ENCODE data around the gene SLC9B2. TPM values are rescaled to one million over a fixed set of nuclear protein-coding genes. Genes with fewer than 3 reads are reported as not detected.
"Not testable (repeated sequence)": the region's sequence is repeated elsewhere in the genome, so short reads cannot be mapped to it uniquely, and the experiment has no call there.

SLC9B2 gene
- total RNA-seq, 1 donor: 31.2 TPM

DNA sequence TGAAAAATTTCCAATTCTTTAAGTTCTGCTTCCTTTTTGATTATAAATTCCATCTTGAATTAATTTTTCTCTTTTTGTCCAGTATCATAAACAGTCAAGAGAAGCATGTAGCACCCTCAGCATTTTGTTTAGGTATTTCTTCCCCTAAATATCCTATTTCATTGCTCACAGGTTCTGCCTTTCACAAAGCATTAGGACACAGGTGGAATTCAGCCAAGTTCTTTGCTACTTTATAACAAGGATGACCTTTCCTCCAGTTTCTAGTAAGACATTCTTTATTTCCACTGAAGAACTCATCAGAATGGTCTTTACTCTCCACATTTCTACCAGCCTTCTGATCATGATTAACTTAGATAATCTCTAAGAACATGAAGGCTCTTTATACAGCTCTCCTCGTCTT is 64.5 kb downstream of the SLC9B2 start:
- TF ChIP-seq, protein P1, sequence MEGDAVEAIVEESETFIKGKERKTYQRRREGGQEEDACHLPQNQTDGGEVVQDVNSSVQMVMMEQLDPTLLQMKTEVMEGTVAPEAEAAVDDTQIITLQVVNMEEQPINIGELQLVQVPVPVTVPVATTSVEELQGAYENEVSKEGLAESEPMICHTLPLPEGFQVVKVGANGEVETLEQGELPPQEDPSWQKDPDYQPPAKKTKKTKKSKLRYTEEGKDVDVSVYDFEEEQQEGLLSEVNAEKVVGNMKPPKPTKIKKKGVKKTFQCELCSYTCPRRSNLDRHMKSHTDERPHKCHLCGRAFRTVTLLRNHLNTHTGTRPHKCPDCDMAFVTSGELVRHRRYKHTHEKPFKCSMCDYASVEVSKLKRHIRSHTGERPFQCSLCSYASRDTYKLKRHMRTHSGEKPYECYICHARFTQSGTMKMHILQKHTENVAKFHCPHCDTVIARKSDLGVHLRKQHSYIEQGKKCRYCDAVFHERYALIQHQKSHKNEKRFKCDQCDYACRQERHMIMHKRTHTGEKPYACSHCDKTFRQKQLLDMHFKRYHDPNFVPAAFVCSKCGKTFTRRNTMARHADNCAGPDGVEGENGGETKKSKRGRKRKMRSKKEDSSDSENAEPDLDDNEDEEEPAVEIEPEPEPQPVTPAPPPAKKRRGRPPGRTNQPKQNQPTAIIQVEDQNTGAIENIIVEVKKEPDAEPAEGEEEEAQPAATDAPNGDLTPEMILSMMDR (IDR thresholded peaks at IDR 0.05; ENCODE audit: insufficient read depth, low read length): no peak
- peak; percentile 81 for DNase-seq (ENCODE audit: low read depth)
- H3K4me3 ChIP-seq (ENCODE audit: low read depth, low read length): no peak overlapping the region

DNA sequence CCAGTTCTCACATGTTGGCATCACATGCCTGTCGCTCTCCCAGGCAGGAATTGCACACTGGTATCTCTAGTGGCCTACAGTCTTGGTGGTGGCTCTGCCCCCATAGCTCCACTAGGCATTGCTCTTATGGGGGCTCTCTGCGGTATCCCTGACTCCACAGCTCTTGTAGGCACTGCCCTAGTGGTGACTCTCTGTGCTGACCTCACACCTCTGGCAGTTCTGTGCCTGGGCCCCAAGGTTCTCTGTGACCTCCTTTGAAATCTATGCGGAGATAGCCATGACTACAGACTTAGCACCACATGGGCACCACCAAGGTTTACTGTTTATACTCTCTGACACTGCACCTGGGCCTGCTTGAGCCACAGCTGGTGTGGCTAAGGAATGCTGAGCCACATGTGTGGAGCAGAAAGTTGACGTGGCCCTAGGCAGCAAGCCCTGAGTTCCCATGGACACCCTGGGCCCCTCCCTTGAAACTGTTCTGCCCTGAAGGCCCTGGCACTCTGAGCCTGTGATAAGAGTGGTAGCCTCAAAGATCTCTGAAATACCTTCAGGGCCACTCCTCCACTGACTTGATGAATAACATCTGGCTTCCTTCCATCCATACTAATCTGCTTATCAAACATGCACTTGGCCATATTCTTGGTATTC is 65.1 kb downstream of the SLC9B2 start:
- no peak overlapping the region for H3K4me3 ChIP-seq (ENCODE audit: low read depth, low read length)
- TF ChIP-seq, protein P1 (IDR thresholded peaks at IDR 0.05; ENCODE audit: insufficient read depth, low read length): no peak
- DNase-seq (ENCODE audit: low read depth): peak; percentile 72

DNA sequence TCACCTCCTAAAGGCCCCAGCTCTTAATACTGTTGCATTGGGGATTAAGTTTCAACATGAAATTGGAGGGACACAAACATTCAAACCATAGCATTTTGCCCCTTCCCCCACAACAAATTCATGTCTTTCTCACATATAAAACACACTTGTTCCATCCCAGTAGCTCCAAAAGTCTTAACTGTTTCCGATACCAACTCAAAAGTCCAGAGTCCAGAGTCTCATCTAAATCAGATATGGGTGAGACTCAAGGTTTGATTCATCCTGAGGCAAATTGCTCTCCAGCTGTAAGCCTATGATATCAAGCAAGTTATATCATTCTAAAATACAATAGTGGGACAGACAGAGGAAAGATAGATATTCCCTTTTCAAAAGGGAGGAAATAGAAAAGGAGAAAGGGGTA is 65.8 kb downstream of the SLC9B2 start:
- TF ChIP-seq, protein P1 (IDR thresholded peaks at IDR 0.05; ENCODE audit: insufficient read depth, low read length): no peak
- no peak for DNase-seq (ENCODE audit: low read depth)

DNA sequence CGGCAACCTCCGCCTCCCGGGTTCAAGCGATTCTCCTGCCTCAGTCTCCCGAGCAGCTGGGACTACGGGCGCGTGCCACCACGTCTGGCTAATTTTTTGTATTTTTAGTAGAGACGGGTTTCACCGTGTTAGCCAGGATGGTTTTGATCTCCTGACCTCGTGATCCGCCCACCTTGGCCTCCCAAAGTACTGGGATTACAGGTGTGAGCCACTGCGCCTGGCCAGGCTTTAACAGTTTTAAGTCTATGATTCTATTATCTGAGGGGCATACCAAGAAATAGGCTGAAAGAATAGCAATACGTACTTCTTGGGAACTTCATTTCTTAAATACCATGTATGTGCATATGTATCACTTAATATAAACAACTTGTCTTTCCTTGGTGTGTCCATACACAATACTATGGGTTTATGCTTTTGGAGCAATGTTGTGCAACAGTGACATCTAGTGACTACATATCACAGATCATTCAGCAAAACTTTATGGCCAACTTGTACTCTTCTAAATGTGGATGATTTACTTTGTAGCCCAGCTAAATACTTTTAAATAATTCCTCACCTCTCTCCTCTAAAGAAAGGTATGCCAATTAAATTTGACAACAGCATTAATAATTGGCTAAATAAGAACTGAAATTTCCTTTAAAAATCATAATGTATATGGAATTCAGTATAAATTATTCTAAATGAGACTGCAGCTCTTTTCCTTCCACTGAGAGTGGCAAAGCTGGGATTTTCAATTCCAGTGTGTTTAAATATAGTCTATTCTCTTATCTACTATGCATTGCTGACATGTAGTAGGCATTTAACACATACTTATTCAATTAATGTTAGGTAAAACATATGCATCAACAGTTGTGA is 67.5 kb downstream of the SLC9B2 start:
- H3K4me3 ChIP-seq (ENCODE audit: low read depth, low read length): no peak overlapping the region
- TF ChIP-seq, protein P1 (IDR thresholded peaks at IDR 0.05; ENCODE audit: insufficient read depth, low read length): peak; percentile 72
- peak; percentile 86 for DNase-seq (ENCODE audit: low read depth)

More for the DNA sequence above, 65.8 kb downstream of the SLC9B2 start:
- no peak overlapping the region for H3K4me3 ChIP-seq (ENCODE audit: low read depth, low read length)

DNA sequence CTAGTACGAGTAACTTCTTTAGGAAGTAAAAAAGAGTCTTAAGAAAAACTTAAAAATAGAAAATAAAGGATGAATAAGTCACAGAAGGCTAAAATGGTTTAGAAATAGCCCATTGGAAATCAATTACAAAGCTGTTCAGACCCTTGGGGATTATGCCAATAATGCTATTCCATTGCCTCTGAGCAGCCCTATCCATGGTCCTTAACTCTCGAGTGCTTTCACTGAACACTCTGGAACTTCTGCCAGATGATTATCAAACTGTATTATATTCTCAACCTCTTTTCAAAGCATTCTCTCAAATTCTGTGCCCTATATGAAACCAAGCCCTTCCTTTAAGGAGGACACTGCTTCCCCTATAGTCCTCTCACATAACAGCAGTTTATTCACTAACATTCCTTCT is 74.0 kb downstream of the SLC9B2 start:
- TF ChIP-seq, protein P1 (IDR thresholded peaks at IDR 0.05; ENCODE audit: insufficient read depth, low read length): no peak
- peak; percentile 36 for DNase-seq (ENCODE audit: low read depth)
- no peak overlapping the region for H3K4me3 ChIP-seq (ENCODE audit: low read depth, low read length)

DNA sequence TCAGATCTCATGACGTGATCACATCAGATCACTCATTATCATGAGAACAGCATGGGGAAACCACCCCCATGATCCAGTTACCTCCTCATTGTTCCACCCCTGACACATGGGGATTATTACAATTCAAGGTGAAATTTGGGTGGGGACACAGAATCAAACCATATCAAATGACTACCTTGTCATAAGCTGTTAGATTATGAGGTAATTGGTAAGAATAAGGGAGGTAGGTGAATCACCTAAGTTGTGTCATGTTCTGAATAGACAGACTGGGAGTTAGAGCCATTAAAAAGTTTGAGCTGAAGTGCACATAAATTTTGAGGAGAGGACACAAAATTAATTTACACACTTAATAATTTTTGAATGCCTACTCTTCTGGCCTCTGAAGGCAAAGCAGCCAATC is 81.8 kb downstream of the SLC9B2 start:
- TF ChIP-seq, protein P1 (IDR thresholded peaks at IDR 0.05; ENCODE audit: insufficient read depth, low read length): no peak
- DNase-seq (ENCODE audit: low read depth): no peak

DNA sequence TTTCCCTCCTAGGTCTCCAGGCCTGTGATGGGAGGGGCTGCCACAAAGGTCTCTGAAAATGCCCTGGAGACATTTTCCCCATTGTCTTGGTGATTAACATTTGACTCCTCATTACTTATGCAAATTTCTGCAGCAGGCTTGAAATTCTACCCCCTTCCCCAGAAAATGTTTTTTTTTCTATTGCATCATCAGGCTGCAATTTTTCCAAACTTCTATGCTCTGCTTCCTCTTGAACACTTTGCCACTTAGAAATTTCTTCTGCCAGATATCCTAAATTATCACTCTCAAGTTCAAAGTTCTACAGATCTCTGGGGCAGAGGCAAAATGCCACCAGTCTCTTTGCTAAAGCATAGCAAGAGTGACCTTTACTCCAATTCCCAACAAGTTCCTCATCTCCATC is 82.6 kb downstream of the SLC9B2 start:
- not testable (repeated sequence) for DNase-seq (ENCODE audit: low read depth); H3K4me3 ChIP-seq (ENCODE audit: low read depth, low read length)

More for the DNA sequence above, 81.8 kb downstream of the SLC9B2 start:
- H3K4me3 ChIP-seq (ENCODE audit: low read depth, low read length): no peak overlapping the region

All from fibroblast of the aortic adventitia (primary cell).